BE2C (cell line): Measurements from ENCODE around the gene SRP72.
"Not testable (repeated sequence)": the region's sequence is repeated elsewhere in the genome, so short reads cannot be mapped to it uniquely, and the experiment has no call there.

ENCODE experiments used
- DNase-seq: peaks from one replicate; pipeline ENCODE4 v3.0.0-alpha.2; 2020
- H3K27me3 ChIP-seq: fragments of 250-450 bp; sonication (Bioruptor Pico); 2 replicates; pipeline ENCODE4 v1.5.1; 2020; ENCODE audit warnings: mild to moderate bottlenecking
- H3K36me3 ChIP-seq: fragments of 250-450 bp; sonication (Bioruptor Pico); 2 replicates; pipeline ENCODE4 v1.5.1; 2020; ENCODE audit warnings: mild to moderate bottlenecking
- H3K4me1 ChIP-seq: fragments of 250-450 bp; sonication (Bioruptor Pico); 2 replicates; pipeline ENCODE4 v1.5.1; 2020
- H3K4me3 ChIP-seq: 2 replicates; pipeline ENCODE4 v1.5.1; 2011; ENCODE audit warnings: low read depth, low read length
- H3K9me3 ChIP-seq: fragments of 250-450 bp; sonication (Bioruptor Pico); 2 replicates; pipeline ENCODE4 v1.5.1; 2020
- CTCF ChIP-seq: IDR thresholded peaks from 2 replicates; pipeline ENCODE4 v1.5.1; 2012; ENCODE audit warnings: mild to moderate bottlenecking, low read depth, low read length

SRP72 gene

GRCh38 chr4:56462157-56462556 lies 5.3 kb upstream of the SRP72 start:
- Histone ChIP-seq H3K4me3 (no peak overlapping the region), H3K4me1 (no peaks in the 10 kb centered on the region), H3K27me3 (no peaks in the 10 kb centered on the region), H3K36me3 (peaks cover 59% of the 10 kb centered on the region), H3K9me3 (no peaks in the 10 kb centered on the region)
- DNase-seq, result no peak
- no peak for TF ChIP-seq CTCF

GRCh38 chr4:56463711-56464110 lies 3.7 kb upstream of the SRP72 start:
- no peak overlapping the region for H3K4me3 ChIP-seq
- no peak for TF ChIP-seq CTCF
- no peaks in the 10 kb centered on the region for H3K27me3 ChIP-seq
- peaks cover 44% of the 10 kb centered on the region for H3K36me3 ChIP-seq
- no peaks in the 10 kb centered on the region for H3K4me1 ChIP-seq
- DNase-seq, result no peak
- H3K9me3 ChIP-seq, result no peaks in the 10 kb centered on the region

- no peak for TF ChIP-seq CTCF
- Histone ChIP-seq H3K27me3 (no peaks in the 10 kb centered on the region), H3K4me3 (no peak overlapping the region), H3K4me1 (no peaks in the 10 kb centered on the region), H3K36me3 (peaks cover 39% of the 10 kb centered on the region), H3K9me3 (no peaks in the 10 kb centered on the region)
- no peak for DNase-seq
Measured at GRCh38 chr4:56464581-56464980, 2.8 kb upstream of the SRP72 start.

GRCh38 chr4:56465599-56466295 lies 1.7 kb upstream of the SRP72 start:
- Histone ChIP-seq H3K4me3 (peak overlapping the region; percentile 70), H3K9me3 (no peaks in the 10 kb centered on the region), H3K27me3 (no peaks in the 10 kb centered on the region), H3K36me3 (peaks cover 34% of the 10 kb centered on the region), H3K4me1 (no peaks in the 10 kb centered on the region)
- no peak for TF ChIP-seq CTCF
- no peak for DNase-seq

- H3K4me3 ChIP-seq, result peak overlapping the region; percentile 70
- not testable (repeated sequence) for H3K4me1 ChIP-seq, H3K9me3 ChIP-seq, DNase-seq, H3K27me3 ChIP-seq
- H3K36me3 ChIP-seq, result peaks cover 35% of the 10 kb centered on the region
Measured at GRCh38 chr4:56466296-56466761, 1.1 kb upstream of the SRP72 start.

GRCh38 chr4:56466910-56467283 lies 520 bp upstream of the SRP72 start:
- no peak for TF ChIP-seq CTCF
- Histone ChIP-seq H3K9me3 (no peaks in the 10 kb centered on the region), H3K36me3 (peaks cover 36% of the 10 kb centered on the region), H3K27me3 (no peaks in the 10 kb centered on the region), H3K4me1 (no peaks in the 10 kb centered on the region), H3K4me3 (peak overlapping the region; percentile 70)
- no peak for DNase-seq
